ENCODE data around the gene MAEA. TPM values are rescaled to one million over a fixed set of nuclear protein-coding genes. Genes with fewer than 3 reads are reported as not detected.

Gene MAEA
- total and polyA plus RNA-seq, 11 donors = 38.1 to 57.2 (median 45.1) TPM

- H3K36me3 ChIP-seq = peaks cover 0 to 51% (median 12%) of the 10 kb centered on the region in 9 donors
- intact Hi-C loops (cut with DNase I) = no loop called here
- ATAC-seq = no peak
- DNase-seq = peak in 3 of 5 donors; percentile 15 to 55 (median 21)
- WGBS, 4 donors = 91 to 94% (median 93%) methylated on average over 20 to 32 of the region's 32 CpGs
- no peak for TF ChIP-seq POLR2A (IDR thresholded peaks at IDR 0.05)
- TF ChIP-seq, protein P1, sequence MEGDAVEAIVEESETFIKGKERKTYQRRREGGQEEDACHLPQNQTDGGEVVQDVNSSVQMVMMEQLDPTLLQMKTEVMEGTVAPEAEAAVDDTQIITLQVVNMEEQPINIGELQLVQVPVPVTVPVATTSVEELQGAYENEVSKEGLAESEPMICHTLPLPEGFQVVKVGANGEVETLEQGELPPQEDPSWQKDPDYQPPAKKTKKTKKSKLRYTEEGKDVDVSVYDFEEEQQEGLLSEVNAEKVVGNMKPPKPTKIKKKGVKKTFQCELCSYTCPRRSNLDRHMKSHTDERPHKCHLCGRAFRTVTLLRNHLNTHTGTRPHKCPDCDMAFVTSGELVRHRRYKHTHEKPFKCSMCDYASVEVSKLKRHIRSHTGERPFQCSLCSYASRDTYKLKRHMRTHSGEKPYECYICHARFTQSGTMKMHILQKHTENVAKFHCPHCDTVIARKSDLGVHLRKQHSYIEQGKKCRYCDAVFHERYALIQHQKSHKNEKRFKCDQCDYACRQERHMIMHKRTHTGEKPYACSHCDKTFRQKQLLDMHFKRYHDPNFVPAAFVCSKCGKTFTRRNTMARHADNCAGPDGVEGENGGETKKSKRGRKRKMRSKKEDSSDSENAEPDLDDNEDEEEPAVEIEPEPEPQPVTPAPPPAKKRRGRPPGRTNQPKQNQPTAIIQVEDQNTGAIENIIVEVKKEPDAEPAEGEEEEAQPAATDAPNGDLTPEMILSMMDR (IDR thresholded peaks at IDR 0.05) = no peak
- H3K4me3 ChIP-seq = no peak overlapping the region
- H3K9me3 ChIP-seq = no peaks in the 10 kb centered on the region
- H3K4me1 ChIP-seq = no peaks in the 10 kb centered on the region
- H3K27ac ChIP-seq = no peak overlapping the region
- no peaks in the 10 kb centered on the region for H3K27me3 ChIP-seq
These were observed 87.3 kb downstream of the MAEA start for GRCh38 chr4:1376841-1377605.

DNA sequence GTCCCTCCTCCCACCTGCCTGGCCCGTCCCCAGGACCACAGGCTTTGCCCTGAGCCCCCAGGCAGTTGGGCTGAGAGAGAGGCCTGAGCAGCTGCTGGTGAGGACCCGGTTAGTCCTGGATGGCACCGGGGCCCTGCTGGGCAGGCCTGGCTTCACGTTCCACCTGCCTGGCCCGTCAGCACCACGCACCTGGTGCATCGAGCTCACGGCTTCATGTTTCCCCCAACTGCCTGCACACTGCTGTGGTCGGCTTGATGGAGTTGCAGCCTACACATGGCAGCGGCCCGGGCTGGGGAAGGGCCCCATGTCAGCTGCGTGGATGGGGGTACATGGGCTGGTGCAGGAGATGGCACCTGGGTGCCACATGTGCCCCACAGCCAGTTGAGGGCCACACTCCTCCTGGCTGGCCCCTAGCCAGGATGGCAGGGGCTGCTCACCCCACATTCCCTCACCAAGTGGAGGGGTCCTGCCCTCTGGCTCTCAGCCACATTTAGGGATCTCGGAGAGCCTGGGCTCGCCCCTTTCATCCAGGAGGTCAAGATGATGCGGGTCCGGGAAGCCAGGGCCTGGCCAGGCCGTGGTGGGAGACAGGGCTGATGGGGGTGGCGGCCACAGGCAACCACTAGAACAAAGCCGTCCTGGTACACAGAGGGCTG is 88.0 kb downstream of the MAEA start:
- H3K36me3 ChIP-seq = peaks cover 0 to 48% (median 12%) of the 10 kb centered on the region in 9 donors
- no peak overlapping the region for H3K4me3 ChIP-seq
- H3K9me3 ChIP-seq = no peaks in the 10 kb centered on the region
- intact Hi-C loops (cut with DNase I) = no loop called here
- TF ChIP-seq, protein P1 (IDR thresholded peaks at IDR 0.05) = no peak
- H3K27me3 ChIP-seq = no peaks in the 10 kb centered on the region
- no peaks in the 10 kb centered on the region for H3K4me1 ChIP-seq
- H3K27ac ChIP-seq = no peak overlapping the region
- DNase-seq (peak in 2 of 5 donors; percentile 7 to 54), ATAC-seq (no peak)
- 94 to 95% (median 94%) methylated on average over 16 to 19 of the region's 19 CpGs for WGBS, 4 donors

DNA sequence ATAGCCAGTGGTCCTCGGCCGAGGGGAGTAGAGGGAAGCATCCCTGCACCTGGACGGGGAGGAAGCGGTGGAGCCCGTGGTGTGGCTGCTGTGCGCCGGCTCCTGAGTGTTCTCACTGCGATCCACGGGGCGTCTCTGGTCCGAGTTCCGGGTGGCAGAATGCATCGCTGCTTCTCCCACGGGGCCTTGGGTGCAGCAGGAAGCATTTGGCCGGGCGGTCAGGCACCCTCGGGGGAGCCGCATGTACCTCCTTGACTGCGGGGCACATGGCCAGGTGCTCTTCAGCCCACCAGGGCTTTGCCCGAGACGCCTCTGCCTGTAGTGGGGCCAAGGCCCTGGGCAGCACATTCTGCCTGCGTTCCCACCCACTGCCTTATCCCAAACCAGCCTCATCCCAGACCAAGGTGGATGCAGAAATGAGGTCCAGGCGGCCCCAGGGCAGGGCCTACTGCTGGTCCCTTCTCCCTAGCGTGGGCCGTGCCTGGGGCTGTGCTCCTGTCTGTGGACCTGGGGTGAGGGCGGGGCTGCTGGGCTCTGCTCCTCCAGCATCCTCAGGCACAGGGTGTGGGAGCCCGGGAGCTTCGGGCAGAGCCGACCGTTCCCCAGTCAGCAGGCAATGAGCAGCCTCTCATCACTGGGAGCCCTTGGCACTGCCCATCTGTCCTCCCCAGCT is 89.0 kb downstream of the MAEA start:
- intact Hi-C loops (cut with DNase I) = no loop called here
- no peak overlapping the region for H3K27ac ChIP-seq
- H3K4me3 ChIP-seq = no peak overlapping the region
- H3K9me3 ChIP-seq = no peaks in the 10 kb centered on the region
- H3K4me1 ChIP-seq = no peaks in the 10 kb centered on the region
- TF ChIP-seq, protein P1 (IDR thresholded peaks at IDR 0.05) = no peak
- TF ChIP-seq POLR2A (IDR thresholded peaks at IDR 0.05) = no peak
- 89 to 93% (median 90%) methylated on average over 25 to 30 of the region's 30 CpGs for WGBS, 4 donors
- DNase-seq (peak in 3 of 5 donors; percentile 20 to 55 (median 23)), ATAC-seq (no peak)
- H3K27me3 ChIP-seq = no peaks in the 10 kb centered on the region
- H3K36me3 ChIP-seq = peaks cover 0 to 46% (median 6%) of the 10 kb centered on the region in 9 donors

GRCh38 chr4:1379351-1379781 is 89.7 kb downstream of the MAEA start:
- H3K27me3 ChIP-seq = no peaks in the 10 kb centered on the region
- intact Hi-C loops (cut with DNase I) = no loop called here
- H3K27ac ChIP-seq = no peak overlapping the region
- no peak for TF ChIP-seq POLR2A (IDR thresholded peaks at IDR 0.05)
- TF ChIP-seq, protein P1 (IDR thresholded peaks at IDR 0.05) = no peak
- ATAC-seq (no peak), DNase-seq (peak in 2 of 5 donors; percentile 15 to 49)
- H3K4me1 ChIP-seq = no peaks in the 10 kb centered on the region
- WGBS, 4 donors = 86 to 93% (median 90%) methylated on average over 9 to 27 of the region's 27 CpGs
- H3K36me3 ChIP-seq = peaks cover 0 to 49% (median 11%) of the 10 kb centered on the region in 9 donors
- no peak overlapping the region for H3K4me3 ChIP-seq
- no peaks in the 10 kb centered on the region for H3K9me3 ChIP-seq
